HG03575 (cell line): ENCODE measurements around the gene VGLL4.

Source experiments
- ATAC-seq: cut with Tn5 transposase; IDR thresholded peaks from one replicate; pipeline ENCODE4 v1.9.1; 2021; ENCODE audit not compliant: unreplicated experiment, insufficient number of reproducible peaks, low FRiP score; ENCODE audit errors: extremely low read depth

Gene VGLL4

DNA sequence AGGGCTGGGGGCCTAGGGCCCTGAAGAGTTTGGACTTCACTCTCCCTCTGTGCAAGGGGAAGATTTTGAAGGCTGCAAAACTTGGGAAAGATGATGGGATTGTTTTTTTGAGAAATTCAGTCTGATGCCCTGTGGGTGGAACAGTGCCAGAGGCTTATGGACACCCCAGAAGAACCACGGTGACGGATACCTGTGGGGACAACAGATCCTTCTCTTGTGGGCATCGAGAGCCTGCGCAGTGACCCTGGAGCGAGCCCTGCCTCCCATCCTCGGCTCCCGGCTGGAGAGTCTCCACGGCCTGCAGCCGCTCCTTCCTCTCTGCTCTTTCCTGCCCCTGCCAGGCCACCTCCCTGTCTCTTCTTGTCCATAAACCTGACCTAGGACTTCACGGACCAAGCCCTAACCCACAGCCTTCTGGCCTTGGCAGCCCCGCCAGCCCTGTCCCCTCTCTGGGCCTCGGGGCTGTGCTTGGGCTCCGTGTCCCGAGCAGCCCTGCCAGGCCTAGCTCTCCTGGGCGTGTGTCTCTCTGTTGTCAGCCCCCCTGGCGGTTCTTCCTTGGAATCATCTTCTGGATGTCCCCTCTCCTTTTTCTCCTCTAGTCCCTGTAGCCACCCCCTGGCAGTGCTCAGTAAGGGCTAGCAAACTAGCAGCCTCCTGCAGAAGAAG is 98.4 kb downstream of the VGLL4 start:
- no peak for ATAC-seq

DNA sequence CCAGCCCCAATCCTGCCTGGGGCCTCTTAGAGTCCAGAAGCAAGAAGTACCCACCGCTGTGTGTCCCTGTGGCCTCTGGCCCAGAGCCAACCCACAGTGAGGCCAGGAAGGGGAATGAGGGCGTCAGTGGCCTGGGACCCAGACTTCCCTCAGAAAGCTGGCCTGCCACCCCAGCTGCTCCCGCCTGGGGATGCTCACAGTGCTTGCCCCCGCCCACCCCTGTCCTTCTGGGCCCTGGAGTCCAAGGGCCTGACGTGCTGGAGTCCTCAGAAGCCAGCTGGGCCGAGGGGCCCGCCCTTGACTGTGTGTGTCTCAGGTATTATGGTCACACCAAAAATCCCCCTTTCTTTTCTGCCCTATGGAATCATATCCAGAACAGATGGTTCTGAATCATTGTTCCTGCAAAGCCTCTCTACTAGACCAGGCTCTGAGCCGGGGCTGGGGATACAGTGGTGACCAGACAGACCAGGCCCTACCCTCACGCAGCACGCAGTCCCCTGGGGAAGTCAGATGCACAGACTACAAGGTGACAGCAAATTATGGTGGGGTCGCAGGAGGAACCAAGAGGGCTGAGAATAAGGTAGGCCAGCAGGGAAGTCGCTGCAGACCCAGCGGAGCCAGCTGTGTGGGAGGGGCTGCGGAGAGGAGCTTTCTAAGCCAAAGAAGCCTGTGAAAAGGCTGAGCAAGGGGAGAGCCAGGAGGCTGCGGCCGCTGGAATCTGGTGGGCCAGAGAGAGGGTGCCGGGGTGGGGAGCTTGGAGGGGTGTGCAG is 99.1 kb downstream of the VGLL4 start:
- ATAC-seq: no peak

DNA sequence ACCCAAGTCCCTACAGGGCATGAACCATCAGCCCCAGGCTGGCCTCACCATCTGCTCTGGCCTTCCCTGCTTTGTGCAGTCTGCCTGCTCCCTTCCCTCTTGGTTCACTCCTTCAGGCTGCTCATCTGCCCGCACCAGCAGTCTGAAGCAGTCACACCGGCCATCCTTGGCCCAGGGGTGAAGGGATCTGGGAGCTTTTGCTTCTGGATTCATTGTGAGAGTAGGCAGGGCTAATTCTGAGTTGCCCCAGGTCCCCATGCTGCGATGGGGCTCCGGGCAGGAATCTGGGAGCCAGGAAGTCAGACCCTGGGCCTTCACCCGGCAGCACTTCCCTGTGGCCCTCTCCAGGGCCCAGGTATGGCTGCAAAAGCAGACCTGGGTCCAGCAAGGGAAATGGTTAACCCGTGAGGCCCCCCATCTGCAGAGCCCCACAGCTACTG is 99.7 kb downstream of the VGLL4 start:
- ATAC-seq: no peak

DNA sequence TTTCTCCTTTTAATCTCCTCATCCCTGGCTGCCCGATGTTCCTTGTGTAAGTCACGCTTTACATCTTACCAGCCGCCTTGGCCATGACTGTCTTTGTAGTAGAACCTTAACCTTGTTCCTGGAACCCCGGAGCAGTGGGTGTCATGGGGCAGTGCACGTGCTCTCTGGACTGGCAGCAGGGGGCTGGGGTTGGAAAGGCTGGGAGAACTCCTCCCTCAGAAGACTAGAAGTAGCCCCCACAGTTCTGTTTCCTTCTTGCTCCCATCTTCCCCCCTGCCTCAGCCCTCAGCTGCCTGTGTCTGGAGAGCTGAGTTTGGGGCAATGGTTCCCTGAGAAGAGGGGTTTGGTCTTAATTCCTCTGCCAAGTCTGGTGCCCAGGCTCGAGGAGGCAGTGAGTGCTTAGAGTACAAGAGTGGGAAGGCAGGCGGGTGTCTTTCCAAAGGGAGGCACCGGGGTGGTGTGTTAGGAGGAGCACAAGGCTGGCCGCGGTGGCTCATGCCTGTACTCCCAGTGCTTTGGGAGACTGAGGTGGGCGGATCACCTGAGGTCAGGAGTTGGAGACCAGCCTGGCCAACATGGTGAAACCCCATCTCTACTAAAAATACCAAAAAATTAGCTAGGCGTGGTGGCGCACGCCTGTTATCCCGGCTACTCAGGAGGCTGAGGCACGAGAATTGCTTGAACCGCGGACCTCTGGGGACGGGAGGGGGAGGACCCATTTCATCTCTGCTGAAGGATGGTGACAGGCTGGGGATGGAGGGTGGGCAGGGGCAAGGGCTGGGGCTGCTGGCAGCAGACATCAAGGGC is 100.4 kb downstream of the VGLL4 start:
- no peak for ATAC-seq

GRCh38 chr3:11542551-11542950 is 101.2 kb downstream of the VGLL4 start:
- no peak for ATAC-seq

GRCh38 chr3:11541321-11542303 is 102.1 kb downstream of the VGLL4 start:
- no peak for ATAC-seq

DNA sequence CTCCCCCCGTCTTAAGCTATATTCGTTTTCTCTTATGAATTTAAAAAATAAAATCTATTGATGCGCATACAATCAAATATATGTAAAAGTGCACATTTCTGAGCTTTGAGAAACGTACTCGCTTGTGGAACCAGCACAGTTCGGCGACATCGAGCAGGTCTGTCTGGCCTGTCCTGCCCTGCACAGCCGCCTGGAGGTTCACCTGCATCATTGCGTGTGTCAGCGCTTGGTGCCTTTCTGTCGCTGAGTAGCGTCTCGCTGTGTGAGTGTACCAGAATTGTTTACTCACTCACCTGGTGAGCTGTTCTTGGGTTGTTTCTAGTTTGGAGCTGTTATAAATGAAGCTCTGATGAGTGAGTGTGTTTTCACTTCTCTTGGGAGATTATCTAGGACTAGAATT is 104.0 kb downstream of the VGLL4 start:
- no peak for ATAC-seq

GRCh38 chr3:11539218-11539617 is 104.5 kb downstream of the VGLL4 start:
- ATAC-seq: no peak

DNA sequence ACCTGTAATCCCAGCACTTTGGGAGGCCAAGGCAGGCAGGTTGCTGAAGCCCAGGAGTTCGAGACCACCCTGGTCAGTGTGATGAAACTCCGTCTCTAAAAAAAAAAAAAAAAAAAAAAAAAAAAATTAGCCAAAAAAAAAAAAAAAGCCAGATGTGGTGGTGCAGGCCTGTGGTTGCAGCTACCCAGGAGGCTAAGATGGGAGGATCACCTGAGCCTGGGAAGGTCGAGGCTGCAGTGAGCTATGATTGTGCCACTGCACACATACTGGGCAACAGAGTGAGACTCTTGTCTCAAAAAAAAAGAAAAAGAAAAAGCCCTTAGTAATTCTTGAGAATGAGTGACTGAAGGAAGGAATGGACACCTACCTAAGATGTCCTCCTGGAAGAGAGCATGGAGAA is 105.1 kb downstream of the VGLL4 start:
- ATAC-seq: no peak

DNA sequence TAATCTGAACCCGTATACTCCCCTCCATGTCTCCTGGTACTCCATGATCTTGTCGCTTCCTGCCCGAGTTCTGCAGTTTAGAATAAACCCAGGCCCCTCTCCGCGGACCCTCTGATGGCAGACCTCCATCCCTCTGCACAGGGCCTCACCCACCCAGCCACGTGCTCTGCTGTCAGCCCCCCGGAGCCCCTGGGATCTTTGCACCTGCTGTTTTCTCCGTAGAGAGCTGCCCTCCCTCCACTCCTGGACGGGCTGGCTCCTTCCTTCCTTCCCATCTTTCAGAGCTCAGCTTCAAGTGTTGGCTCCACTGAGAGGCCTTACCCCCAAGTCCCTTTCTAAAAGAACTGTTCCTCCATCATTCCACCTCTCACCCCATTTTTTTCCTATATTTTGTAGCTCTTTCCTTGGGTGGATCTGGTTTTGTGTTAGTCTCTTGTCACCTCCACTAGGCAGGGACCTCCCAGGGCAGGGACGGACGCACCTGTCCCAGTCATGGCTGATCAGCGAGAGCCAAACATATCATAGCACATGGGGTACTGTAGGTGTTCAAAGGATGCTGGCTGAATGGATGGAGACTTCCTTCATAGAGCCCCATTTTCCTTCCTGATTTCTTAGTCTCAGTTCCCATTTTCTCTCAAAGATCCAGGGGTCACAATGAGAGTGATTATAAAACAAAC is 106.6 kb downstream of the VGLL4 start:
- ATAC-seq: no peak

- ATAC-seq: no peak
Measured at GRCh38 chr3:11536132-11536935, 107.4 kb downstream of the VGLL4 start.

DNA sequence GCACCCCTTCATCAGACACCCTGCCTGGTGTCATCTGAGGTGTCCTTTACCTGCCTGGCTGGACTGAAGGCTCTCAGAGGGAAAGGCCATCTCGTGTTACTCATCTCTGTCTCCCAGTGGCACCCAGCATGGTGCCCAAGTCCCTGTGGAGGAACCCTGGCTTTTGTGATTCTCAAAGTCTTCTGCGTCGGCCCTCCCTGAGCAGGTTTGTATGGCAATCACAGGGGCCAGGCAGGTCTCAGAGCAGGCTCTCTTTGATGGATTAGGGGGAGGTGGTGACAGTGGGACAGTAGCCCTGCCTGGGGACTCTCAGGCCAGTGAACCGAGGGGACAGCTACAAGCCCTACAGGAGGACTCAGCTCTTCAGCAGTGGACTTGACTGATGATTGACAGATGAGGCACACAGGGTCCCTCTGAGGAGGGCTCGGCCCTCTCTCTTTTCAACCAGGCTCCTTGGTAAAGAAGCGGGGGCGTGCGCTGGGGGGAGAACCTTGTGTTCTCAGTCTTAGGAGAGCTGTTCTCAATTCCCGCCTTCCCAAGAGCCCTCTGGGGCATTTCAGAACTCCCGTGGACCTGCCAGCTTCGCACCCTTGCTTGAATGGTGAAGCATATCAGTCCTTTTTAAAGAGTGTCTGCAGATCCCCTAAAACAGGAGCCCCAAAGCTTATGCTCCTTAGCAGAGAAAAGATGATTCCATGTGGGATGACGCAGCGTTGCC is 108.3 kb downstream of the VGLL4 start:
- ATAC-seq: no peak

DNA sequence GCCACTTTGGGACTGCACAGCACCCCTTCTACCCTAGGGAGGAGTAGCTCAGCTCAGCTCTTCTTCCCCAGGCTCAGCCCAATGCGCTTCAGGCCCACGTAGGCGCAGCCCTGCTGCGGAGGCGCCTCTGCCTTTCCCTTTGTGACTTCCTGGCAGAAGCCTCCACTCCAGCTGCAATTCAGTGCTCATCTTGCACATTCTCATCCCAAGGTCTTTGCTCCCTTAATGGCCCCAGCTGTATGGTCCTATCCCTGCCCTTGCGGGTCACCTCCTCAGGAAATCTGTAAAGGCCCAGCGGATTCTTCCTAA is 109.0 kb downstream of the VGLL4 start:
- ATAC-seq: no peak

DNA sequence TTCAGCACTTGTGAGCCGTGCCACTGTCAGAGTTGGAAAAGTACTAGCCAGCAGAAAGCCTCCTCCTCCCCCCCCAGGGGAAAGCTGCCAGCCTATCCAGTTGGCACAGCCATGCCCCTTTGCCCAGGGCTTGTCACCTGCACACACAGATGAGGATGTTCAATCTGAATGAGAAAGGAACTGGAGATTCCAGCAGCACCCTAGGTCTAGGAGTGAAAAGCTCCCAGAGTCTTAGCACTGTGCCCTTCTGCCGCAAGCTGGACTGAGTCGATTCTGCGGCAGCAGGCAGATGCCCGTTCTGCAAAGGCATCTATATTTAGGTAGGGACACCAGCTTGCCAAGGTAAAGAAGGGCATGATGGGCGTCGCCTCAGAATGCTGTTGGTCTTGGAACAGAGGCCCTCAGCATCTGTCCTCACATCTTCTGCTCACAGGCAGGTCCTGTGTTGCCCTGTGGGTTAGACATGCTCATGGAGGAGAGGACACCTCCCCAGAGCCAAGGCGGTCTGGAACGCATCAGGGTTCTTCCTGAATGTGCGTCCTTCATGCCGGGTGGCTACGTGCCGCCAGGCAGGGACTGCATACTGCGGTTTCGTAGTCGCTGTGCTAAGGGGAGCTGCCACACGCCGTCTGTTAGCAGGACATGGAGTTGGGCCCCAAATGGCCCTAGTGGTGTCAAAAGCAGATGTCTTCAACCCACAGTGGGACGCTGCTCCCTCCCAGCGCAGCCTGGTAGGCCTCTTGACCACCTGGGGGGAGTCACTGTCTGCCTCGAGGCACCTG is 109.5 kb downstream of the VGLL4 start:
- ATAC-seq: no peak

DNA sequence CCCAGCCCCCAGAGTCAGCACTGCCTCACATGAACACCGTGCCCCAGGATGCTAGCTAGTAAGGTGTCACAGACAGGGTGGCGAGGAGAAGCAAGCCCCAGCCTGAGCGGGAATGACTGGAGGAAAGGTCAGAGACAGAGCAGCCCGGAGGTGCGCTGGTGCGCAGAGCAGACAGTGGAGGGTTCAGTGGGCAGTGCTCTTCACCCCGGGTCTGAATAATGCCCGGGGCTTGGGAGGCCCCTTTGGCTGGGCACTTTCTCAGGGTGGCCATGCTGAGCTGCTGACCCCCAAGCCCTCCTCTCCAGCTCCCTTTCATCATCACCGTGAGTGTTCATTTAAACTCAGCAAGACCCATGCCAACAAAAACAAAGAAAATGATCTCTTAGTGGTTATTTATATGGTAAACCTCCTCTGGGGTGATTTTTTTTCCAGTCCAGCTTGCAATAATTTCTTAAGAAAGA is 110.8 kb downstream of the VGLL4 start:
- ATAC-seq: no peak

DNA sequence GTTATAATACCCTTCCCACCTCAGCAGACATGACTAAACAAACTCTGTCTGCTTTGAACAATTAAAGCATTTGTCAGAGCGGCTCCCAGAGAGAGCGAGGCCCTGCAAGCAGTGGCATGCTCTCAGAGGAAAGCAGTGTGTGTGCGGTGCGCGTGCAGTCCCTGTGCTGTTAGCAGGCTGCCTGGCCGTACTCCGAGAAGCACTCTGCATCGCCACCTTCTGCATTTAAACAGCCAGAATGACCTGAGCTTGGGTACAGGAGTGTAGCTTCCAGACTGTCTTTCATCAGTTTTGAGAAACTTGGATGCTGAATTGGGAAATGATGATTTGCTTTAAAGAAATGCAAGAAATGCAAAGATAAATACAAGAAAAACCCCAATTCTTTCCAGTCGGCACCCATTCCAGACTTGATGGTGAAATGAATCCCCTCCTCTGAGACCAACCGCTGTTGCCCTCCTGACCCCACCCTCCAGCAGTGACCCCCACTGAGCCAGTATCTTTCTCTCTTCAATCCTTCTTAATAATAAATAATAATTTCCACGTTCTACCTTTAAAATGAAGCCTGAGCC is 113.5 kb downstream of the VGLL4 start:
- no peak for ATAC-seq
